Keratinocyte (primary cell): ENCODE measurements around the gene SLC26A3. TPM values are rescaled to one million over a fixed set of nuclear protein-coding genes. Genes with fewer than 3 reads are reported as not detected.

Experiments used
- DNase-seq: peaks from one replicate; pipeline ENCODE4 v3.0.0-alpha.2; 2011; ENCODE audit warnings: low read depth, missing footprints, low spot score
- FAIRE-seq: peaks from 2 replicates; lab custom pipeline; 2011; peaks lifted over from hg19 to GRCh38; lab: Jason Lieb, UNC
- H2AFZ ChIP-seq: 2 replicates; pipeline ENCODE4 v1.6.0; 2012; ENCODE audit warnings: low read length, control low read depth, inconsistent platforms; ENCODE audit not compliant: control insufficient read depth
- H3K27ac ChIP-seq: 2 replicates; pipeline ENCODE4 v1.5.1; 2011; ENCODE audit warnings: low read length; ENCODE audit not compliant: control insufficient read depth, insufficient read depth
- H3K27me3 ChIP-seq: 3 replicates; pipeline ENCODE4 v1.6.0; 2011; ENCODE audit warnings: low read length; ENCODE audit not compliant: control insufficient read depth, insufficient read depth; ENCODE audit errors: extremely low read depth
- H3K36me3 ChIP-seq, 2 experiments: 2 replicates in 1 of 2; 3 replicates in 1 of 2; pipeline ENCODE4 v1.5.1; 2011; ENCODE audit warnings: low read length in 2 of 2, mild to moderate bottlenecking in 1 of 2; ENCODE audit not compliant: control insufficient read depth in 2 of 2, insufficient read depth in 2 of 2; ENCODE audit errors: extremely low read depth in 1 of 2
- H3K4me1 ChIP-seq: 3 replicates; pipeline ENCODE4 v1.5.1; 2011; ENCODE audit warnings: low read length; ENCODE audit not compliant: control insufficient read depth, insufficient read depth; ENCODE audit errors: extremely low read depth
- H3K4me2 ChIP-seq: 3 replicates; pipeline ENCODE4 v1.6.0; 2011; ENCODE audit warnings: low read depth, low read length; ENCODE audit not compliant: control insufficient read depth, insufficient read depth; ENCODE audit errors: extremely low read depth
- H3K4me3 ChIP-seq, 3 experiments: fragments of 200-600 bp in 1 of 3; sonication (generic) in 1 of 3; 2 replicates in 2 of 3; 3 replicates in 1 of 3; pipeline ENCODE4 v1.5.1; 2011 to 2016; ENCODE audit warnings: low read length in 3 of 3, mild to moderate bottlenecking in 3 of 3, control low read depth in 2 of 3, inconsistent platforms in 1 of 3, low read depth in 1 of 3, mixed read lengths in 1 of 3, mixed run types in 1 of 3, moderate library complexity in 1 of 3; ENCODE audit not compliant: control insufficient read depth in 2 of 3, insufficient read depth in 2 of 3; ENCODE audit errors: extremely low read depth in 1 of 3
- H3K79me2 ChIP-seq: 2 replicates; pipeline ENCODE4 v1.6.0; 2012; ENCODE audit warnings: low read length; ENCODE audit not compliant: control insufficient read depth, insufficient read depth
- H3K9ac ChIP-seq: 3 replicates; pipeline ENCODE4 v1.6.0; 2011; ENCODE audit warnings: low read length; ENCODE audit not compliant: control insufficient read depth, insufficient read depth; ENCODE audit errors: extremely low read depth
- H3K9me1 ChIP-seq: 3 replicates; pipeline ENCODE4 v1.6.0; 2011; ENCODE audit warnings: low read length; ENCODE audit not compliant: control insufficient read depth, insufficient read depth; ENCODE audit errors: extremely low read depth
- H3K9me3 ChIP-seq: 2 replicates; pipeline ENCODE4 v1.5.1; 2012; ENCODE audit warnings: low read depth, low read length; ENCODE audit not compliant: control insufficient read depth
- H4K20me1 ChIP-seq: 3 replicates; pipeline ENCODE4 v1.6.0; 2011; ENCODE audit warnings: low read length; ENCODE audit not compliant: control insufficient read depth, insufficient read depth; ENCODE audit errors: extremely low read depth
- EZH2 ChIP-seq: IDR thresholded peaks from one replicate; pipeline ENCODE4 v1.6.1; 2012; ENCODE audit warnings: inconsistent platforms, mild to moderate bottlenecking, low read length, moderate library complexity
- dilution Hi-C: fragments of 300-500 bp; cut with MboI; formaldehyde crosslinking; loops from one replicate; pipeline ENCODE4 v1.7.0; 2020; ENCODE audit warnings: low sequenced_read_pairs; ENCODE audit not compliant: extremely low pct_ligation_motif_present
- polyA plus RNA-seq, 5 experiments: library from polyadenylated mRNA; depleted of rRNA in 3 of 5; stranded (reverse) in 3 of 5; stranded (forward) in 1 of 5; unstranded in 1 of 5; fragments of >200 nt; gene quantifications; 1 replicate in 1 of 5; 2 replicates in 3 of 5; 3 replicates in 1 of 5; pipeline versions ENCODE4 v1.2.1 to v1.2.3, GENCODE V29; 2011 to 2012; ENCODE audit warnings: missing spikeins in 2 of 5, low read depth in 1 of 5, low replicate concordance in 1 of 5
- TF ChIP-seq, protein P1 (sequence below), 3 experiments: IDR thresholded peaks in 1 of 3; conservative IDR thresholded peaks in 1 of 3; optimal IDR thresholded peaks in 1 of 3; 2 replicates in 2 of 3; 3 replicates in 1 of 3; pipeline versions ENCODE3 to v1.5.1; 2011; ENCODE audit warnings: low read length in 3 of 3, mild to moderate bottlenecking in 3 of 3, moderate library complexity in 2 of 3, control low read depth in 1 of 3, inconsistent platforms in 1 of 3; ENCODE audit not compliant: insufficient read depth in 2 of 3; ENCODE audit errors: extremely low read depth in 1 of 3

SLC26A3 gene
- polyA plus RNA-seq, 1 donor (not counting 4 experiments of a cell fraction or from before 2014, with no cell fraction given): not detected

DNA sequence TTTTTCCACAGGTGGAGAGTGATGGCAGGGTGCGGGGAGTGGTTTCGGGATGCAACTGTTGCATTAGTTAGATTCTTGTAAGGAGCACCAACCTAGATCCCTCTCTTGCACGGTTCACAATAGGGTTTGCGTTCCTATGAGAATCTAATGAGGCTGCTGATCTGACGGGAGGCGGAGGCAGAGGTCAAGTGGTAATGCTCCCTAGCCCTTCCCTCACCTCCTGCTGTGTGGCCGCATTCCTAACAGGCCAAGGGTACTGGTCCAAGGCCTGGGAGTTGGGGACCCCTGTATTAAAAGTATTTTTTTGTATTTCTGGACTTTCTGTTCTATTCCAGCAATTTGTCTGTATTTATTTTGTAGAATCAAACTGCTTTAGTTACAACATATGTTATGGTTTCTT, 51.9 kb downstream of the SLC26A3 start:
- H3K36me3 ChIP-seq: peaks cover 7 to 17% of the 10 kb centered on the region in 2 experiments

DNA sequence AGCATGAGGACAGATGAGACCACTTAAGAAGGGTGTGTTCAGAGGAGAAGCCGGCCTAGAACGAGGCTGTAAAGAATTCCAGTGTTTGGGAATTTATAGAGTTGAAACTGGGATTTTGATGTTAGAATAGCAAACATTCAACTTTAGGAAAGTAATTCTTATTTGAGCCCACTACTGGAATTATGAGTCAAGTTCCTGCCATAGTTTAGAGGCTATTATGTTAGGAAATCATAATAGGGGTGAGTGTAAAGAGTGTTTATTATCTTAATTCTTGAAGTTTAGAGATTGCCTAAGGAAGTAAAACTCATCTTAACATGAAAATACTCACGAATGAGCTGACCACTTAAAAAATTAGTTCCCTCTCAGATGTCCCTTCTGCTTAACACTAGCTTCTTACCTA, 57.0 kb downstream of the SLC26A3 start:
- dilution Hi-C loops: no loop called here

More for the DNA sequence above, 51.9 kb downstream of the SLC26A3 start:
- Histone ChIP-seq H3K79me2 (peaks cover 39% of the 10 kb centered on the region), H3K9me3 (no peaks in the 10 kb centered on the region), H3K9ac (no peak overlapping the region), H3K4me3 (no peak overlapping the region), H4K20me1 (no peaks in the 10 kb centered on the region), H2AFZ (no peak overlapping the region), H3K27ac (no peak overlapping the region), H3K9me1 (no peaks in the 10 kb centered on the region), H3K27me3 (no peaks in the 10 kb centered on the region), H3K4me1 (peaks cover under 1% of the 10 kb centered on the region), H3K4me2 (no peak overlapping the region)
- DNase-seq (no peak), FAIRE-seq (no peak)
- dilution Hi-C loops: loop anchor here (25.0 kb wide), 1 partner anchor 111 kb away; no protein-coding TSS in a partner anchor
- TF ChIP-seq EZH2: no peak
- TF ChIP-seq, protein P1, sequence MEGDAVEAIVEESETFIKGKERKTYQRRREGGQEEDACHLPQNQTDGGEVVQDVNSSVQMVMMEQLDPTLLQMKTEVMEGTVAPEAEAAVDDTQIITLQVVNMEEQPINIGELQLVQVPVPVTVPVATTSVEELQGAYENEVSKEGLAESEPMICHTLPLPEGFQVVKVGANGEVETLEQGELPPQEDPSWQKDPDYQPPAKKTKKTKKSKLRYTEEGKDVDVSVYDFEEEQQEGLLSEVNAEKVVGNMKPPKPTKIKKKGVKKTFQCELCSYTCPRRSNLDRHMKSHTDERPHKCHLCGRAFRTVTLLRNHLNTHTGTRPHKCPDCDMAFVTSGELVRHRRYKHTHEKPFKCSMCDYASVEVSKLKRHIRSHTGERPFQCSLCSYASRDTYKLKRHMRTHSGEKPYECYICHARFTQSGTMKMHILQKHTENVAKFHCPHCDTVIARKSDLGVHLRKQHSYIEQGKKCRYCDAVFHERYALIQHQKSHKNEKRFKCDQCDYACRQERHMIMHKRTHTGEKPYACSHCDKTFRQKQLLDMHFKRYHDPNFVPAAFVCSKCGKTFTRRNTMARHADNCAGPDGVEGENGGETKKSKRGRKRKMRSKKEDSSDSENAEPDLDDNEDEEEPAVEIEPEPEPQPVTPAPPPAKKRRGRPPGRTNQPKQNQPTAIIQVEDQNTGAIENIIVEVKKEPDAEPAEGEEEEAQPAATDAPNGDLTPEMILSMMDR (optimal IDR thresholded peaks at IDR 0.05 in 1 of 3, IDR thresholded peaks at IDR 0.05 in 1 of 3, conservative IDR thresholded peaks at IDR 0.05 in 1 of 3; ENCODE audit: extremely low read depth in 1 of 3, insufficient read depth in 2 of 3, low read length in 3 of 3): no peak

More for the DNA sequence above, 57.0 kb downstream of the SLC26A3 start:
- no peaks in the 10 kb centered on the region for H3K9me3 ChIP-seq
- H3K36me3 ChIP-seq: peaks cover 2 to 5% of the 10 kb centered on the region in 2 experiments
- H3K9me1 ChIP-seq: no peaks in the 10 kb centered on the region
- DNase-seq (no peak), FAIRE-seq (no peak)
- H3K79me2 ChIP-seq: peaks cover 56% of the 10 kb centered on the region
- H3K4me2 ChIP-seq: peak overlapping the region; percentile 90
- no peak overlapping the region for H2AFZ ChIP-seq
- H3K27me3 ChIP-seq: no peaks in the 10 kb centered on the region
- peaks cover 4% of the 10 kb centered on the region for H4K20me1 ChIP-seq
- no peak overlapping the region for H3K9ac ChIP-seq
- TF ChIP-seq, protein P1 (optimal IDR thresholded peaks at IDR 0.05 in 1 of 3, IDR thresholded peaks at IDR 0.05 in 1 of 3, conservative IDR thresholded peaks at IDR 0.05 in 1 of 3; ENCODE audit: extremely low read depth in 1 of 3, insufficient read depth in 2 of 3, low read length in 3 of 3): no peak
- TF ChIP-seq EZH2: no peak
- H3K27ac ChIP-seq: no peak overlapping the region
- peaks cover 21% of the 10 kb centered on the region for H3K4me1 ChIP-seq
- no peak overlapping the region for H3K4me3 ChIP-seq
